Measurements from ENCODE around the gene EMC6. TPM values are rescaled to one million over a fixed set of nuclear protein-coding genes. Genes with fewer than 3 reads are reported as not detected.

EMC6 gene
- total RNA-seq, 1 experiment from 2014 or later = 72.2 TPM

GRCh38 chr17:3719265-3719664, 50.7 kb downstream of the EMC6 start:
- no peak overlapping the region for H3T11ph ChIP-seq (ENCODE audit: low read length)
- no peaks in the 10 kb centered on the region; the same call in 1 of the 2 replicates for H3K79me2 ChIP-seq (ENCODE audit: insufficient read depth, low read length)
- H3K4me1 Mint-ChIP-seq = peaks cover 7 to 9% of the 10 kb centered on the region in 2 experiments
- H3K23ac ChIP-seq (ENCODE audit: insufficient read length, low read depth, low read length) = no peak overlapping the region
- H3K9me3 Mint-ChIP-seq = no peaks in the 10 kb centered on the region
- no peaks in the 10 kb centered on the region for H3K9me3 ChIP-seq (ENCODE audit: control insufficient read depth, low read depth, low read length)
- no peak overlapping the region for H4K91ac ChIP-seq (ENCODE audit: insufficient read length, low read depth, low read length)
- H3K4ac ChIP-seq (ENCODE audit: low read depth, low read length) = no peak overlapping the region
- H2BK5ac ChIP-seq (ENCODE audit: insufficient read length, low read length) = no peak overlapping the region
- H2BK20ac ChIP-seq (ENCODE audit: low read depth, low read length, poor library complexity, severe bottlenecking) = no peak overlapping the region
- peaks cover 6% of the 10 kb centered on the region for H3K23me2 ChIP-seq (ENCODE audit: insufficient read length, low read depth, low read length, poor library complexity, severe bottlenecking)
- no peak overlapping the region for H2BK120ac ChIP-seq (ENCODE audit: low read depth, low read length, poor library complexity, severe bottlenecking)
- H3K4me2 ChIP-seq (ENCODE audit: insufficient read depth, insufficient read length, low read length) = no peak overlapping the region
- H3K4me1 ChIP-seq (ENCODE audit: insufficient read depth, low read length) = no peaks in the 10 kb centered on the region
- no peak overlapping the region for H3K14ac ChIP-seq (ENCODE audit: insufficient read depth, low read length)
- no peak overlapping the region for H3K18ac ChIP-seq (ENCODE audit: insufficient read length, low read depth, low read length)
- peaks cover 15 to 46% (median 30%) of the 10 kb centered on the region in 3 experiments for H3K36me3 Mint-ChIP-seq (ENCODE audit: insufficient read depth in 1 of 3, low read depth in 3 of 3)
- H4K5ac ChIP-seq (ENCODE audit: insufficient read length, low read depth, low read length) = no peak overlapping the region
- no peaks in the 10 kb centered on the region for H3K79me1 ChIP-seq (ENCODE audit: insufficient read depth, low read depth, low read length, poor library complexity, severe bottlenecking)
- H4K8ac ChIP-seq (replicated peaks; ENCODE audit: insufficient read length, low read depth, low read length) = no peak overlapping the region
- no peak for DNase-seq
- H3K4me3 Mint-ChIP-seq = no peak overlapping the region
- no peaks in the 10 kb centered on the region for H3K27me3 Mint-ChIP-seq (ENCODE audit: low read depth)
- no peak overlapping the region for H2BK15ac ChIP-seq (ENCODE audit: low read depth, low read length)
- no peak overlapping the region for H2BK12ac ChIP-seq (ENCODE audit: insufficient read length, low read depth, low read length)
- no peaks in the 10 kb centered on the region for H4K20me1 ChIP-seq (ENCODE audit: control insufficient read depth, insufficient read depth, insufficient read length)
- no peaks in the 10 kb centered on the region for H3K27me3 ChIP-seq (ENCODE audit: insufficient read depth, low read length)
- H3K9ac ChIP-seq (ENCODE audit: extremely low read depth, insufficient read length, low read length) = no peak overlapping the region
- no peak overlapping the region for H3K27ac Mint-ChIP-seq
- no peak overlapping the region for H2AFZ ChIP-seq (ENCODE audit: low read length)
- H3K56ac ChIP-seq (ENCODE audit: insufficient read length, low read depth, low read length) = no peak overlapping the region
- TF ChIP-seq CTCF (conservative IDR thresholded peaks at IDR 0.05) = no peak
- no peak overlapping the region for H2AK5ac ChIP-seq (ENCODE audit: insufficient read length, low read length)
- no peak overlapping the region for H3K27ac ChIP-seq (ENCODE audit: insufficient read length, low read depth, low read length)

Other genes with a start within 250 kb of the EMC6 start
- not detected in 2 replicates for gene OR1E2, start 235.0 kb upstream of the EMC6 start, total RNA-seq (2021)
- gene SPATA22, start 197.0 kb upstream of the EMC6 start, total RNA-seq (2021) = not detected in 2 replicates
- not detected in 2 replicates for gene ASPA, start 192.8 kb upstream of the EMC6 start, total RNA-seq (2021)
- gene TRPV3, start 111.0 kb upstream of the EMC6 start, total RNA-seq (2021) = 0.63 and 1.2 TPM in 2 replicates
- gene TRPV1, start 59.4 kb upstream of the EMC6 start, total RNA-seq (2021) = 5.5 and 8.1 TPM in 2 replicates
- gene SHPK, start 32.6 kb upstream of the EMC6 start, total RNA-seq (2021) = 27.0 and 27.9 TPM in 2 replicates
- 12.4 and 12.8 TPM in 2 replicates for gene CTNS, start 32.1 kb upstream of the EMC6 start, total RNA-seq (2021)
- 76.3 and 79.2 TPM in 2 replicates for gene TAX1BP3, start 234 bp upstream of the EMC6 start, total RNA-seq (2021)
- 4.2 and 4.7 TPM in 2 replicates for gene P2RX5, start 27.3 kb downstream of the EMC6 start, total RNA-seq (2021)
- gene HASPIN, start 55.1 kb downstream of the EMC6 start, total RNA-seq (2021) = 26.6 and 26.7 TPM in 2 replicates
- 23.5 and 24.2 TPM in 2 replicates for gene ITGAE, start 132.4 kb downstream of the EMC6 start, total RNA-seq (2021)
- gene NCBP3, start 177.4 kb downstream of the EMC6 start, total RNA-seq (2021) = 43.0 and 45.7 TPM in 2 replicates
- gene CAMKK1, start 224.2 kb downstream of the EMC6 start, total RNA-seq (2021) = 6.4 and 6.7 TPM in 2 replicates
- 0.09 TPM in 1 of 2 replicates, not detected in the other for gene P2RX1, start 247.7 kb downstream of the EMC6 start, total RNA-seq (2021)